ENCODE measurements around the gene CACNA1C.

- no peak for TF ChIP-seq POLR2A (IDR thresholded peaks at IDR 0.05)
- no peak for TF ChIP-seq CTCF (IDR thresholded peaks at IDR 0.05)
Observed at GRCh38 chr12:2248901-2249381, 196.2 kb downstream of the CACNA1C start.
